22Rv1 (cell line): ENCODE results near the gene SYT8.

Source experiments
- CTCF ChIP-seq: fragments of 450-650 bp; IDR thresholded peaks from 2 replicates; pipeline ENCODE4 v1.5.1; 2017; ENCODE audit warnings: mild to moderate bottlenecking
- ZFX ChIP-seq: fragments of 450-650 bp; IDR thresholded peaks from 2 replicates; pipeline ENCODE4 v1.6.1; 2017; ENCODE audit warnings: antibody characterized with exemption, borderline replicate concordance

GRCh38 chr11:1838077-1838425, 3.3 kb downstream of the SYT8 start:
- TF ChIP-seq CTCF, result peak; percentile 67
- TF ChIP-seq ZFX, result no peak
